SK-N-SH (cell line): ENCODE measurements around the gene PLXND1.

Experiments
- CTCF ChIP-seq: fragments of 200-600 bp; sonication (generic); IDR thresholded peaks from 2 replicates; pipeline ENCODE4 v1.6.1; 2017; ENCODE audit warnings: antibody characterized with exemption, mild to moderate bottlenecking, moderate library complexity
- GABPA ChIP-seq: IDR thresholded peaks from 2 replicates; pipeline ENCODE4 v1.4.0; 2012; ENCODE audit warnings: low read depth, mild to moderate bottlenecking
- JUND ChIP-seq: IDR thresholded peaks from 2 replicates; pipeline ENCODE4 v1.4.0; 2012
- MAX ChIP-seq: IDR thresholded peaks from 2 replicates; pipeline ENCODE4 v1.4.0; 2012; ENCODE audit warnings: low read depth
- PBX3 ChIP-seq: IDR thresholded peaks from 2 replicates; pipeline ENCODE4; 2012
- POLR2AphosphoS5 ChIP-seq: IDR thresholded peaks from 2 replicates; pipeline ENCODE4 v1.6.1; 2012; ENCODE audit warnings: low read depth, low read length
- REST ChIP-seq: IDR thresholded peaks from 2 replicates; pipeline ENCODE4 v1.6.1; 2012; ENCODE audit warnings: mild to moderate bottlenecking, low read depth, low read length, moderate library complexity
- RXRA ChIP-seq: IDR thresholded peaks from 2 replicates; pipeline ENCODE4 v1.4.0; 2012; ENCODE audit warnings: low read depth, mild to moderate bottlenecking, borderline replicate concordance
- TAF1 ChIP-seq: IDR thresholded peaks from 2 replicates; pipeline ENCODE4 v1.6.1; 2012; ENCODE audit warnings: low read depth, mild to moderate bottlenecking, low read length, moderate library complexity, borderline replicate concordance
- TEAD4 ChIP-seq: IDR thresholded peaks from 2 replicates; pipeline ENCODE4 v1.4.0; 2012; ENCODE audit warnings: mild to moderate bottlenecking, borderline replicate concordance; ENCODE audit not compliant: insufficient read depth
- YY1 ChIP-seq: IDR thresholded peaks from 2 replicates; pipeline ENCODE4 v1.4.0; 2012; ENCODE audit warnings: low read depth, mild to moderate bottlenecking

GRCh38 chr3:129559565-129560079 lies 46.9 kb downstream of the PLXND1 start:
- TF ChIP-seq TAF1: no peak
- no peak for TF ChIP-seq CTCF
- TF ChIP-seq REST: no peak
- TF ChIP-seq POLR2AphosphoS5: no peak
- TF ChIP-seq MAX: no peak
- no peak for TF ChIP-seq RXRA
- no peak for TF ChIP-seq GABPA
- TF ChIP-seq TEAD4: no peak
- TF ChIP-seq PBX3: no peak
- TF ChIP-seq YY1: no peak
- no peak for TF ChIP-seq JUND
